GM18951 (cell line): Measurements from ENCODE around the gene BRD3OS.
"Not testable (repeated sequence)": the region's sequence is repeated elsewhere in the genome, so short reads cannot be mapped to it uniquely, and the experiment has no call there.

Experiments used
- POLR2A ChIP-seq: IDR thresholded peaks from 4 replicates; pipeline ENCODE4 v1.6.1; 2011; ENCODE audit warnings: mild to moderate bottlenecking; ENCODE audit not compliant: insufficient read length, insufficient read depth; ENCODE audit errors: extremely low read depth
- in situ Hi-C: fragments of 300-500 bp; cut with MboI; formaldehyde crosslinking; loops from one replicate; pipeline ENCODE4 v1.12.0; 2022; ENCODE audit warnings: low sequenced_read_pairs, mixed read lengths, inconsistent platforms; ENCODE audit not compliant: unreplicated experiment

Gene BRD3OS

DNA sequence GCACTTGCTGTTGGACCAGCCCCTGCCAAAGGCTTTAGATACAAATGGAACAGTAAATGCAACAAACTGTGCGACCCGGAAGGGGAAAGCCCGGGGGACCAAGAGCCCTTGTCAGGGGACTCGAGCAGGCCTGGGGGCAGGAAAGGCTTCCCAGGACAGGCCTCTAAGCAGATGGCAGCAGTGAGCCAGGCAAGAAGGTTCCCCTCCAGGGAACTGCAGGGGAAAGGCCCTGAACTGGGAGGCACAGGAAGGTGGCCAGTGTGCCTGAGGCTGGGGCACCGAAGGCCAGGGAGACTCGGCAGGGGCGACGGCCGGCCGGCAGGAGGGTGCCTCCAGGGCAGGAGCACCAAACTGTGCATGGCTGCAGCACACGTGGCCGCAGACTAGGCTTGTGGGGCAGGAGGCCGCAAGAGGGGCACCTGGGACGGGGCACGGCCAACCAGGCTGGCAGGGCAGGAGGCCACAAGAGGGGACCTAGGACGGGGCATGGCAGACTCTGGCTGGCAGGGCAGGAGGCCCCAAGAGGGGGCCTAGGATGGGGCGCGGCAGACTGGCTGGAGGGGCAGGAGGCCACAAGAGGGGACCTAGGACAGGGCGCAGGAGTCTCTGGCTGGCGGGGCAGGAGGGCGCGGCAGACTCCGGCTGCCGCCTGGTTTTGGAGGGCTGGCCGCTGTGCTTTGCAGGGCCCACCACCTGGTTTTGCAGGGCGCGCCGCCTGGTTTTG, 43.2 kb upstream of the BRD3OS start:
- in situ Hi-C loops, result no loop called here
- no peak for TF ChIP-seq POLR2A

GRCh38 chr9:133982971-133983720, 42.1 kb upstream of the BRD3OS start:
- in situ Hi-C loops, result no loop called here
- no peak for TF ChIP-seq POLR2A

GRCh38 chr9:133986061-133986460, 39.2 kb upstream of the BRD3OS start:
- in situ Hi-C loops, result no loop called here
- TF ChIP-seq POLR2A, result no peak

- in situ Hi-C loops, result no loop called here
- TF ChIP-seq POLR2A, result no peak
Measured at GRCh38 chr9:133986774-133987445, 38.4 kb upstream of the BRD3OS start.

- in situ Hi-C loops, result no loop called here
- TF ChIP-seq POLR2A, result no peak
Measured at GRCh38 chr9:133987446-133987788, 37.9 kb upstream of the BRD3OS start.

GRCh38 chr9:133987946-133988665, 37.2 kb upstream of the BRD3OS start:
- in situ Hi-C loops, result no loop called here
- TF ChIP-seq POLR2A, result no peak

GRCh38 chr9:133988771-133989170, 36.5 kb upstream of the BRD3OS start:
- in situ Hi-C loops, result not testable (repeated sequence)

GRCh38 chr9:133989625-133990365, 35.5 kb upstream of the BRD3OS start:
- no peak for TF ChIP-seq POLR2A
- in situ Hi-C loops, result loop anchor here (10.0 kb wide), 1 partner anchor 195 kb away; no protein-coding TSS in a partner anchor

GRCh38 chr9:133990366-133991213, 34.7 kb upstream of the BRD3OS start:
- in situ Hi-C loops, result loop anchor here (10.0 kb wide), 1 partner anchor 196 kb away; no protein-coding TSS in a partner anchor
- no peak for TF ChIP-seq POLR2A

DNA sequence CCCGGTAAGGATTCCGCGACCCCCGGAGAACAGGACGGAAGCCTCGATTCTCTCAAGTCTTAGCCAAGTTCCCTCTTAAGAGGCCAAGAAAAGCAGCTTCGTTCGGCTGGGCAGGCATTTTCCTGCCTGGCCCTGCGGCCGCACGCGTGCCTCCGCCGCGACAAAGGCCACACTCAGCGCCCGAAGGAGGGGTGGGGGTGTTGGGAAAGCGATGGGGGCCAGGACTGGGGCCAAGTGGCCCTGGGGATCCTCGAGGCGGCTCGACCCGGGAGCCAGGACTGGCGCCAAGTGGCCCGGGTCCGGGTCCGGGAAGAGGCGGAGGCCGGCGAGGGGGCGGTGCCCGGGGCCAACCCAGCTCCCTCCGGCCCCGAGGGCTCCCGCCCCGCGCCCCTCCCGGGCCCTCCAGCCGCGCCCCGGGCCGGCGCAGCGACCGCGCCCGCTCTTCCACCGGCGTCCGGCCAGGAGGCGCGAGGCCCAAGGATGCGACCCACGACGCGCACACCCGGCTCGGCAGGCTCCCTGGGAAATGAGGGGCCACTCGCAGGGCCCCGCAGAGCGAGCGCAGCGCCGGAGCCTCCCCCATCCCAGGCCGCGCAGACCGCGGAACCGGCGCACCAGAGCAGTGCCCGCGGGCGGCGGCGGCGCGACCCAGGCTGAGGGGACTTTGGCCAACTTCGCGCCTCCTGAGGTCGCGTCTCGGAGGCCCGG, 33.9 kb upstream of the BRD3OS start:
- in situ Hi-C loops, result loop anchor here (10.0 kb wide), 1 partner anchor 197 kb away; no protein-coding TSS in a partner anchor
- no peak for TF ChIP-seq POLR2A
